IMR-90 (cell line): ENCODE measurements around the gene ADAMTSL1.

Source experiments
- MAFK ChIP-seq: IDR thresholded peaks from 2 replicates; pipeline ENCODE4 v1.6.1; 2012; ENCODE audit warnings: low read depth, low read length, improper control_type of control experiment
- POLR2A ChIP-seq: IDR thresholded peaks from 2 replicates; pipeline ENCODE4 v1.6.1; 2012; ENCODE audit warnings: mild to moderate bottlenecking, low read depth, low read length
- RAD21 ChIP-seq: IDR thresholded peaks from 2 replicates; pipeline ENCODE4 v1.6.1; 2012; ENCODE audit warnings: low read length, improper control_type of control experiment
- TF ChIP-seq, protein P1 (sequence below): fragments of 150-350 bp; IDR thresholded peaks from 2 replicates; pipeline ENCODE4 v1.6.1; 2016; ENCODE audit warnings: low read depth, mild to moderate bottlenecking, low read length, moderate library complexity, borderline replicate concordance
- TF ChIP-seq, protein P2 (sequence below): conservative IDR thresholded peaks from 2 replicates; pipeline ENCODE4 v1.5.1; 2012; ENCODE audit warnings: mild to moderate bottlenecking, low read depth, low read length, improper control_type of control experiment

DNA sequence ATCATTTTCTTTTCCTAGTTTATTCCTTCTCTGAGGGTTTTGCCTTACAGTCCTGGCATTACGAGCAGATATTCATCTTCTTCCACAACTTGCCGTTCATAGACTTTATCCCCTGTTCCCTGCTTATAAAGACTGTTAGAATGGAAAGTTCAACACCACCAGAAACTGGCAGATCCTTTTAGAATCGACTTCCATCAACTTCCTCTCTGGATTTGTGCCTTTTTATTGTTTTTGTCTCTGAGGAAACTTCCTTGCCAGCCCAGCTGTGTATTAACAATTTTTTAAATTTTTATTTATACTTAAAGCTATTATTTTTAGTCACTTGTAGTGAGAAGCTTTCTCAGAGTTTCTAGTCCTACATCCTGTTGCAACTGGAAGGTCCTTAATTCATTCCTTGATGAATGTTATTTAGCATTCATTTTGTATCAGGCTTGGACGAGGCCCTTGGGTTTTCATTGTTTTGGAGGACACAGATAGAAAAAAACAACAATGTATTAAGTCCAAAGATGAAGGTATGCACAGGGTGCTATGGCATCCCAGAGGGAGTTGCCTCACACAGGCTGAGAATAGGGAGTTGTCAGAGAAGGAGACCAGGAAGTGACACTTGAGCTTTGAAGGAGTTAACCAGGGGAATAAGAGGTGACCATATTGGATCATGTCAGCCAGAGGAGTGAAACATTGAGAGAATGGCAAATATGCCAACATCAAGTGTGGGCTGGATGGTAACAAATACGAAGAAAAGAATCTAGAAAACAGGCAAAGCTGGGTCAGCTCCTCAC, 81.3 kb downstream of the ADAMTSL1 start:
- TF ChIP-seq POLR2A (no peak), MAFK (no peak), RAD21 (no peak)
- TF ChIP-seq, protein P1, sequence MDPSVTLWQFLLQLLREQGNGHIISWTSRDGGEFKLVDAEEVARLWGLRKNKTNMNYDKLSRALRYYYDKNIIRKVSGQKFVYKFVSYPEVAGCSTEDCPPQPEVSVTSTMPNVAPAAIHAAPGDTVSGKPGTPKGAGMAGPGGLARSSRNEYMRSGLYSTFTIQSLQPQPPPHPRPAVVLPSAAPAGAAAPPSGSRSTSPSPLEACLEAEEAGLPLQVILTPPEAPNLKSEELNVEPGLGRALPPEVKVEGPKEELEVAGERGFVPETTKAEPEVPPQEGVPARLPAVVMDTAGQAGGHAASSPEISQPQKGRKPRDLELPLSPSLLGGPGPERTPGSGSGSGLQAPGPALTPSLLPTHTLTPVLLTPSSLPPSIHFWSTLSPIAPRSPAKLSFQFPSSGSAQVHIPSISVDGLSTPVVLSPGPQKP, result no peak
- TF ChIP-seq, protein P2, sequence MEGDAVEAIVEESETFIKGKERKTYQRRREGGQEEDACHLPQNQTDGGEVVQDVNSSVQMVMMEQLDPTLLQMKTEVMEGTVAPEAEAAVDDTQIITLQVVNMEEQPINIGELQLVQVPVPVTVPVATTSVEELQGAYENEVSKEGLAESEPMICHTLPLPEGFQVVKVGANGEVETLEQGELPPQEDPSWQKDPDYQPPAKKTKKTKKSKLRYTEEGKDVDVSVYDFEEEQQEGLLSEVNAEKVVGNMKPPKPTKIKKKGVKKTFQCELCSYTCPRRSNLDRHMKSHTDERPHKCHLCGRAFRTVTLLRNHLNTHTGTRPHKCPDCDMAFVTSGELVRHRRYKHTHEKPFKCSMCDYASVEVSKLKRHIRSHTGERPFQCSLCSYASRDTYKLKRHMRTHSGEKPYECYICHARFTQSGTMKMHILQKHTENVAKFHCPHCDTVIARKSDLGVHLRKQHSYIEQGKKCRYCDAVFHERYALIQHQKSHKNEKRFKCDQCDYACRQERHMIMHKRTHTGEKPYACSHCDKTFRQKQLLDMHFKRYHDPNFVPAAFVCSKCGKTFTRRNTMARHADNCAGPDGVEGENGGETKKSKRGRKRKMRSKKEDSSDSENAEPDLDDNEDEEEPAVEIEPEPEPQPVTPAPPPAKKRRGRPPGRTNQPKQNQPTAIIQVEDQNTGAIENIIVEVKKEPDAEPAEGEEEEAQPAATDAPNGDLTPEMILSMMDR, result no peak
